GM19240 (cell line): ENCODE data around the gene GDF2.
A peak's percentile ranks its signal among the peaks of the same experiment; 100 is the strongest.

Experiments
- DNase-seq: peaks from one replicate; pipeline ENCODE4 v3.0.0; 2011; ENCODE audit warnings: low spot score; ENCODE audit not compliant: insufficient read length

The GDF2 gene

DNA sequence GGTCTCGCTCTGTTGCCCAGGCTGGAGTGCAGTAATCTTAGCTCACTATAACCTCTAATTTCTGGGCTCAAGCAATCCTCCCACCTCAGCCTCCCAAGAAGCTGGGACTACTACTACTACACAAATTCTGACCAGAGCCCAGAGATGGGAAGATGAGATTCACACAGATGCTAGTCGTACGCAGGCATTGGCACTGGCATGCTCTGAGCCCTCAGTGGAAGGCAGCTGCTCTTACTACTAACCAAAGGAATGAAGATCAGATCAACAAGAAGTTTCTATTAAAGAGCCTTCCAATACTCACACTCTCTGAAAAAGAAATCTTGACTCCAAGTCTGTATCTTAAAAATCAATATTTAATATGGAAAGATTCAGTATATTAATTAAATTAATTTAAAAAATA is 10.7 kb downstream of the GDF2 start:
- no peak for DNase-seq

DNA sequence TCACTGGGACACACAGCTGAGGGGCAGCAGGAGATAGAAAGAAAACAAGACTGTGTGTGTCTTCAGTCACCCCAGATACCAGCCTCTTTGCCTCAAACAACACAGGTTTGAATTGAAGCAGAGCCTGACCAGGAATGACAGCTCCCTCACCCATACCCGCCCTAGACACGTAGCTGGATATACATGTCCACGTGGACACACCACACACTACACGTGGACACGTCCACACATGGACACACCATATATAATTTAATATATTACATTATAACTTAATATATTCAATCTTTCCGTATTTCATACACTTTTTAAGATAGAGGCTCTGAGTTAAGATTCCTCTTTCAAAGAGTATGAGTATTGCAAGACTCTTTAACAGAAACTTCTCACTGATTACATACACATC is 11.3 kb downstream of the GDF2 start:
- no peak for DNase-seq

DNA sequence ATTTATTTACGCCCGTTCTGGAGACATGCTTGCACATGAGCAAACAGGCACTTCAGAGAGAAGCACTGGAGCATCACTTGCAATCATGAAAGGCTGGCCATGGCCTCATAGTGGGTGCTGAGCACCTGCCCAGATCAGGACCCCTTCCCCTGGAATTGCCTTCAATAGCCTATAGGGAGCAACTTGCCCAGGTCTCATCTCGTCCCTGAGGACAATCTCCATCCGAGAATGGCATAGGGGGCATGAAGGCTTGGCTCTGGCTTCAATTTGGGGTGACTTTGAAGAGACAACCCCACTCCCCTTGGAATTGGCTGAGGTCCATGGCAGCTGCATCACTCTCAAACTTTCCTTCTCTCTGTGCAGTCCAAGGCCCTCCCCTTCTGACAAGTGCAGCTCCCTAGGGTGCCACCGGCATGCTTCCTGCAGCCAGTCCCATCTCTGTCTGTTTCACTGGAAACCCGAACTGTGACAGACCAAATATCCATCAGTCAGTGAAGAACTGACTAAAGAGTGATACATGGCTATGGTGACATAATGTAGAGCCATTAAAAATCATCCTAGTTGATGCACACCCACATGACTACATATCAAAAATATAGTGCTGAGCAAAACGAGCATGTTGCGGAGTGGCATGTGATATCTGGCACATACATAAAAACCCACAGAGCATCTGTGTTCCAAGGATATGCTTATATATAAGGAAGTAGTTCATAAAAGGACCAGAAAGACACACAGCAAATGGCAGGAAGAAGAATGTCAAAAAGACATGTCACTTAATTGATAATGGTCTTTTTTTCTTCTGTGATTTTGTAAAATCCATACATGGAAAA is 12.4 kb downstream of the GDF2 start:
- no peak for DNase-seq

DNA sequence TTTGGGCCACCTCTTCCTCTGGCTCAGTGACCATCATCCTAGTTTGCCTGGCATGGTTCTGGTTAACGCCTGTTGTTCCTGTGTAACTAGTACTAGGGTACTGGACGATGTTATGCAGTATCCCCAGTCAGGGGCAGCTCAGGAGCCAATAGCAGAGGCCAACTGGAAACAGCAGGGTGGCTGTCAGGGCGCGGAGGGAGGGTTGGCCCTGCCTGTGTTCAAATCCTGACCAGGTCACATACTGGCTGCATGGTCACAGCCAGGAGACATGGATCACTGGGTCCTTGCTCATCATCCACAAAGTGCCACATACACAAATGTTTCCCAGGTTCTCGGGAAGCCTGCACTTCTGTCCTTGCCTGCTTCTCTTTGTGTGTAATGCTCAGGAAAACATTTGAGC is 13.7 kb downstream of the GDF2 start:
- no peak for DNase-seq

DNA sequence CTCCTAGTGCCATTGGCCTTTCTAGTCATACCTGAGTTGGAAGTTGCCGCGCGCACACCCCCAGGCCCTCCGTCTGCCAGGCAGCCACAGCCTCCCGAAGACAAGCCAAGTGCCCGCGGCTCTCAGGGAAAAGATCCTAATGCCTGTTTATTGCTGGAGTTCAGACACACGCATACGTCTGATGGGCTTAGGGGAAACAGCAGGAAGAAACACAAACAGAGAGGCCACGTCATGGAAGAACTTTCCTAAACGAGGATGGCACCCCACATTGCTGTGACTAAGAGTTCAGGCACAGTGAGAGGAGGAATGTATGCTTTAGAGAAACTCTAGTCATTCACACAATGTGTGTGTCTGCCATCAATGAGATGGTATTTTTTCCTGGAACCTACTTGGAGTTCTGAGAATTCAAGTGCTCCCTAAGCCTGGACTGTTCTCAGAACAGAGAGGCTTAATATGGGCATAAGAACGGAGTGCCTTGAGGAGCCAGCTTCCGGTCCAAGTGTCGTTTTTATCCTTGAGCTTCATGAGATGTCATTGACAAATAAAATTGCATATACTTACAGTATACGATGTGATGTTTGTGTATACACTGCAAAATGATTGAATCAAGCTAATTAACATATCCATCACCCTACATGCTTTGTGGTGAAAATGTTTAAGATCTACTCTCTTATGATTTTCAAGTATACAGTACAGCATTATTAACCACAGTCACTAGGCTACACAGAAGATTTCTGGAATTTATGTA is 14.3 kb downstream of the GDF2 start:
- DNase-seq = no peak

DNA sequence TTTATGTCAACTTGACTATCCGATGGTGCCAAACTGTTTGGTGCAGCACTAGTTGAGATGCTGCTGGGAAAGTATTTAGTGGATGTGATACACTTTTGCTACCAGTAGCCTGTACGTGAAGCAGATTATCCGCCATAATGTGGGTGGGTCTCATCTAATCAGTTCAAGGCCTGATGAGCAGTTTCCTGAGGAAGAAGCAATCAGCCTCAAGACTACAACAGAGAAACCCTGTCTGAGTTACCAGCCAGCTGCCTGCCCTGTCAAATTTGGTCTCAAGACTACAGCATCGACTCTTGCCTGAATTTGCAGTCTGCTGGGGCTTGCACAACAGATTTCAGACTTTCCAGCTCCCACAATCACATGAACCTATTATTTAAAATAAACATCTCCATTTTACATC is 15.1 kb downstream of the GDF2 start:
- DNase-seq = no peak

DNA sequence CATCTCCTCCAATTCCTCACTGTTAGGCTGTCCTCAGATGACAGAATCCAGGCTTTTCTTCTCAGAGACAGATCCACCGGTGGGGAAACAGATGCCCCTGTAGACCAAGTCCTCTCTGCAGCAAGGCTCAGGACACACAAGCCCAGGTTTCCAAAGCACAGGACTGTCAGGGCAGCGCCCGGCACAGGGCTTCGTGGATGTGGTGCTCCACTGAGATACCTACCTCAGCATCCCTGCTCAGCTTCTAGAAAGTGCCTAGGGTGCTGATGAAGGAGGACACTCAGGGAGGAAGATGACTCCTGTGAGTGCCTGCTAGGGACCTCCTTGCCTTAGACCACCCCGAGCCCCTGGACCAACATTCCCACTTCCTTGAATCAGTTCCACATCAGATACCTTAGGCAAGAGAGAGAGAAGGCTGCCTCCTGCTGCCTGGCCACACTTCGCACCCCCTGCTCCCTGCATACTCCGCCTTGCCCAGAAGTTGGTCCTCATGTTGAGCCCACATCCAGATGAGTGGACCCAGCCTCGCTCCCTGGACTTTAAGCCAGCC is 17.0 kb downstream of the GDF2 start:
- DNase-seq = no peak

DNA sequence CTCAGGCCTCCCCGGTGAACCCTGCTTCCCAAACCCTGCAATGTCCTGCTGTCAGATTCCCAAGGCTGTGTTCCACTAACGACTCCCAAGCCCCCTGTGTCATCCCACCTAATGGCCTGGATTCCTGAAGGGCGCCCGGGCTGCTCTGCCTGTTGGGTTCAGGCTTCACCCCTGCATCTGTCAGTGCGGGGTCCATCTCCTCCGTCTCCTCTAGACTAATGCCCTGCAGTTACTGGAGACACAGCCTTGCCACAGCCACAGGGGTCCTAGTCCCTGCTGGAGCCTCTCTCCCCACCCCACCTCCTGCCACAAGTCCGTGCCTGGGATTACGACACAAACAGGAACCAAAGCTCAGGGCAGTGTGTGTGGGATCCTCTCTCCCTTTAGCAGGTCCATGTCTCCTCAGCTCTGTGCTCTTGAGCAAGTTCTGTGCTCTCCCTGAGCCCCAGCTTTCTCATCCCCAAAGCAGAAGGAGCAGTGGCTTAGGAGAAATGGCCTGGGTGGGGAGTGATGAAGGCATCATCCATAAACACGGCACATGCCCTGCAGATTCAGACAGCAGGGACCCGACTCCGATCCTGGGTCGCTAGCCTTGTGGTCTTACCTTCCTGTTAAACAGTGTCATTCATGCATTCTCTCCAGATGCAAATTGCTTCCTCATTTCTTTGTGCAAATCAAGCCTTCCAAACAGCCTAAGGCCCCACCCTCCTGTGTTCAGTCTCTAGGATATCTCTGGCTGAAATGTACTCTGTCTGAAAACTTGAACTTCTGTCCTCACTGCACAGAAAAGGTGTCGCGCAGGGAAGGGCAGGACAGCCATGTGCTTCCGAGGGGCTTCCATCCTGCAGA is 17.7 kb downstream of the GDF2 start:
- no peak for DNase-seq

DNA sequence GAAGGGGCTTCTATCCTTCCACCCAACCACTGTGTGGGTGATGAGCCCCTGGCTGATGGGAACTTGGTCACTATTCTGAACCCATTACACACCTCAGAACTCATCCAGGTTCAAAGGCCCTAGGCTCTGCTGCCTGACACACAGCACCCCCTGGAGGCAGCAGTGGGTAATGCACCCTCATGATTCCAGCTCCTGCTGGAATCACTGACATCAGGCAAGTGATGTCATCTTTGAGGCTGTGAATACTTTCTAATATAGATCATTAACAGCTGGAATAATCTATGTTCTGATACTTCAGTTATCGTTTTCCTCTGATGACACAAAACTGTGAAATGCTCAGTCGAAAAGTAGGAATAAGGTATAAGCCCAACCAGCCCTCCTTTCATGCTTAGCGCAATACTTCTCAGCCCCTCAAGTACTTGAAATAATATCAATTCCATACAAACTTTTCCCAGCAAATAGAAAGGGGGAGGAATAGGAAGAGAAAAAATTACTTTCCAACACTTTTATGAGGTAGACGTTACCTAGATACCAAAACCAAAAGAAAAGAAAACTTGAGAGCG is 18.4 kb downstream of the GDF2 start:
- DNase-seq = peak; percentile 76

DNA sequence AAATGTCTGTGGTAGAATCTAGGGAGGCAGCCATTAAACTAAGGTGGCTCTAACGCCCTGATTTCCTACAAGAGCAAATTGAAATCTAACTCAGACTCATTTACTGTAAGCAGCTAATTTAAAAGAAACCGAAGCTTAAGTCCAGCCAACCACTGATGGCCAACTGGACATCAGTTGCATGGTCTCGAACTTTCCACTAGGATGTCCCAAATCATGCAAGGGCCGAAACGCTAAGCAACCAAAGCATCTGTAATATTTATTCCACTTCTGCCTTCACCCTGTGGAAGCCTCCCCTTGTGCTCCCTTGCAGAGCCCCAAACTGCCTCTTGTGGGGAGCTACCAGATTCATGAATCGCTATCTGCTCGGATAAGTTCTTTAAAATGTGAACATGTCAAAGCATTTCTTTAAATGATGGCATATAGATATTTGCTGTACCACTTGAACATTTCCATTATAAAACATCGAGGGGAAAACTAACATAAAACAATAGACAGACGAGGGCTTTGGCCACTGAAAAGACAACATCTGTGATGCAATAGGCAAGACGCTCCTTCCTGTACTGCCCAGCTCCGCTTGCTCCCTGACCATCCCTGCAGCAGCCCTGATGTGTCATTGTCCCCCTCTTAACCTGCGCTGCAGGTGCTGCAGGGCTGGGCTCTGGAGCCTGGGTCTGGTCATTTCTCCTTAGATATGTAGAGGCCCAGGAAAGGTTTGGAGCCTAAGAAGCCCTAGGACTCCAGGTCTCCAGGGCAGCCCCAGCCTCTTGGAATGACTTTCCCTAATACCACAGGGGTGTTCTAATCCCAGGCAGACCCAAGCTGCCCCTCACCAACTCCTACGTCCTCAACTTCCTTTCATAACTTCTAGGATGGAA is 23.0 kb downstream of the GDF2 start:
- DNase-seq = no peak

DNA sequence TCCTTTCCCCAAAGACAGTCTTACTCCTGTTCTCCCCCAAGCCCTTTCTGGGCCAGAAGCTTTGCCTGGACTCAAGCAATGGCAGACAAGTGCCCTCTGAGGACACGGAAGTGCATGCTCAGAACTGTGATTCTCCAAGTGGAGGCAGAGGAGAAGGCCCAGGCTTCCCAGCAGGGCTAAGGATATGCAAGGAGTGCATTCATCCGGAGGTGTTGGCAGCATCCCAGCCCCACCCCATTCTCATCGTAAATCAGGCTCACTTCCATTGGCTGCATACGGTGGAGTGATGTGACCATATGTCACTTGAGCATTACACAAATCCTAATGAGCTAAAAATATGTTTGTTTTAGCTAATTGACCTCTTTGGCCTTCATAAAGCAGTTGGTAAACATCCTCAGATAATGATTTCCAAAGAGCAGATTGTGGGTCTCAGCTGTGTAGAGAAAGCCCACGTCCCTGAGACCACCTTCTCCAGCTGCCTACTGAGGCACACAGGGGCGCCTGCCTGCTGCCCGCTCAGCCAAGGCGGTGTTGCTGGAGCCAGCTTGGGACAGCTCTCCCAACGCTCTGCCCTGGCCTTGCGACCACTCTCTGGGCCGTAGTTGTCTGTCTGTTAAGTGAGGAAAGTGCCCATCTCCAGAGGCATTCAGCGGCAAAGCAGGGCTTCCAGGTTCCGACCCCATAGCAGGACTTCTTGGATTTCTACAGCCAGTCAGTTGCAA is 24.5 kb downstream of the GDF2 start:
- DNase-seq = no peak

DNA sequence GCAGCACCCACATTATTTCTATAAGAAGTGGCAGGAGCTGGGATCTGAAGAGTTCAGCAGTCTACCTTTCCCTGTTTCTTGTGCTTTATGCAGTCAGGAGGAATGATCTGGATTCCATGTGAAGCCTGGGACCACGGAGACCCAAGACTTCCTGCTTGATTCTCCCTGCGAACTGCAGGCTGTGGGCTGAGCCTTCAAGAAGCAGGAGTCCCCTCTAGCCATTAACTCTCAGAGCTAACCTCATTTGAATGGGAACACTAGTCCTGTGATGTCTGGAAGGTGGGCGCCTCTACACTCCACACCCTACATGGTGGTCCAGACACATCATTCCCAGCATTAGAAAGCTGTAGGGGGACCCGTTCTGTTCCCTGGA is 25.0 kb downstream of the GDF2 start:
- DNase-seq = no peak

DNA sequence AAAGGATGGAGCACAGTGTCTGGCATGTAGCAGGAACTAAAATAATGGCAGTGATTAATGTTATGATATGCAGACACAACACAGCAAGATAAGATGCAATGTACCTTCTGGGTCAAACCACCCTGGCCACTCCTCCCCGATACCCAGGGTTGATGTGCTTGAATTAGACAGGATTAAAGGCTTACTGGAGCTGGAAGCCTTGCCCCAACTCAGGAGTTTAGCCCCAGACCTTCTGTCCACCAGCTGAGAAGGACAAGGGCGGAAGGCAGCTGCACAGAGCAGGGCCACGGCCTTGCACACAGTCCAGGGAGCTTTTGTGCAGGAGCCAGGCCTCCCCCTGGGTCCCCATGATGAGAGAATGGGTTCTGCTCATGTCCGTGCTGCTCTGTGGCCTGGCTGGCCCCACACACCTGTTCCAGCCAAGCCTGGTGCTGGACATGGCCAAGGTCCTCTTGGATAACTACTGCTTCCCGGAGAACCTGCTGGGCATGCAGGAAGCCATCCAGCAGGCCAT is 25.9 kb downstream of the GDF2 start, which contains the start of gene RBP3:
Gene RBP3, plus strand, starts transcription at position 226 of the 514 bp plus-strand sequence. Its CDS starts 122 bp downstream, at position 348.
- DNase-seq = no peak

DNA sequence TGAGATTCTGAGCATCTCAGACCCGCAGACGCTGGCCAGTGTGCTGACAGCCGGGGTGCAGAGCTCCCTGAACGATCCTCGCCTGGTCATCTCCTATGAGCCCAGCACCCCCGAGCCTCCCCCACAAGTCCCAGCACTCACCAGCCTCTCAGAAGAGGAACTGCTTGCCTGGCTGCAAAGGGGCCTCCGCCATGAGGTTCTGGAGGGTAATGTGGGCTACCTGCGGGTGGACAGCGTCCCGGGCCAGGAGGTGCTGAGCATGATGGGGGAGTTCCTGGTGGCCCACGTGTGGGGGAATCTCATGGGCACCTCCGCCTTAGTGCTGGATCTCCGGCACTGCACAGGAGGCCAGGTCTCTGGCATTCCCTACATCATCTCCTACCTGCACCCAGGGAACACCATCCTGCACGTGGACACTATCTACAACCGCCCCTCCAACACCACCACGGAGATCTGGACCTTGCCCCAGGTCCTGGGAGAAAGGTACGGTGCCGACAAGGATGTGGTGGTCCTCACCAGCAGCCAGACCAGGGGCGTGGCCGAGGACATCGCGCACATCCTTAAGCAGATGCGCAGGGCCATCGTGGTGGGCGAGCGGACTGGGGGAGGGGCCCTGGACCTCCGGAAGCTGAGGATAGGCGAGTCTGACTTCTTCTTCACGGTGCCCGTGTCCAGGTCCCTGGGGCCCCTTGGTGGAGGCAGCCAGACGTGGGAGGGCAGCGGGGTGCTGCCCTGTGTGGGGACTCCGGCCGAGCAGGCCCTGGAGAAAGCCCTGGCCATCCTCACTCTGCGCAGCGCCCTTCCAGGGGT is 26.6 kb downstream of the GDF2 start:
- DNase-seq = no peak

DNA sequence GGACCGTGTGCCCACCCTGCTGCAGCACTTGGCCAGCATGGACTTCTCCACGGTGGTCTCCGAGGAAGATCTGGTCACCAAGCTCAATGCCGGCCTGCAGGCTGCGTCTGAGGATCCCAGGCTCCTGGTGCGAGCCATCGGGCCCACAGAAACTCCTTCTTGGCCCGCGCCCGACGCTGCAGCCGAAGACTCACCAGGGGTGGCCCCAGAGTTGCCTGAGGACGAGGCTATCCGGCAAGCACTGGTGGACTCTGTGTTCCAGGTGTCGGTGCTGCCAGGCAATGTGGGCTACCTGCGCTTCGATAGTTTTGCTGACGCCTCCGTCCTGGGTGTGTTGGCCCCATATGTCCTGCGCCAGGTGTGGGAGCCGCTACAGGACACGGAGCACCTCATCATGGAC is 27.3 kb downstream of the GDF2 start:
- DNase-seq = no peak

DNA sequence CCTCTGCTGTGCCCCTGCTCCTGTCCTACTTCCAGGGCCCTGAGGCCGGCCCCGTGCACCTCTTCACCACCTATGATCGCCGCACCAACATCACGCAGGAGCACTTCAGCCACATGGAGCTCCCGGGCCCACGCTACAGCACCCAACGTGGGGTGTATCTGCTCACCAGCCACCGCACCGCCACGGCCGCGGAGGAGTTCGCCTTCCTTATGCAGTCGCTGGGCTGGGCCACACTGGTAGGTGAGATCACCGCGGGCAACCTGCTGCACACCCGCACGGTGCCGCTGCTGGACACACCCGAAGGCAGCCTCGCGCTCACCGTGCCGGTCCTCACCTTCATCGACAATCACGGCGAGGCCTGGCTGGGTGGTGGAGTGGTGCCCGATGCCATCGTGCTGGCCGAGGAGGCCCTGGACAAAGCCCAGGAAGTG is 27.7 kb downstream of the GDF2 start:
- DNase-seq = no peak

DNA sequence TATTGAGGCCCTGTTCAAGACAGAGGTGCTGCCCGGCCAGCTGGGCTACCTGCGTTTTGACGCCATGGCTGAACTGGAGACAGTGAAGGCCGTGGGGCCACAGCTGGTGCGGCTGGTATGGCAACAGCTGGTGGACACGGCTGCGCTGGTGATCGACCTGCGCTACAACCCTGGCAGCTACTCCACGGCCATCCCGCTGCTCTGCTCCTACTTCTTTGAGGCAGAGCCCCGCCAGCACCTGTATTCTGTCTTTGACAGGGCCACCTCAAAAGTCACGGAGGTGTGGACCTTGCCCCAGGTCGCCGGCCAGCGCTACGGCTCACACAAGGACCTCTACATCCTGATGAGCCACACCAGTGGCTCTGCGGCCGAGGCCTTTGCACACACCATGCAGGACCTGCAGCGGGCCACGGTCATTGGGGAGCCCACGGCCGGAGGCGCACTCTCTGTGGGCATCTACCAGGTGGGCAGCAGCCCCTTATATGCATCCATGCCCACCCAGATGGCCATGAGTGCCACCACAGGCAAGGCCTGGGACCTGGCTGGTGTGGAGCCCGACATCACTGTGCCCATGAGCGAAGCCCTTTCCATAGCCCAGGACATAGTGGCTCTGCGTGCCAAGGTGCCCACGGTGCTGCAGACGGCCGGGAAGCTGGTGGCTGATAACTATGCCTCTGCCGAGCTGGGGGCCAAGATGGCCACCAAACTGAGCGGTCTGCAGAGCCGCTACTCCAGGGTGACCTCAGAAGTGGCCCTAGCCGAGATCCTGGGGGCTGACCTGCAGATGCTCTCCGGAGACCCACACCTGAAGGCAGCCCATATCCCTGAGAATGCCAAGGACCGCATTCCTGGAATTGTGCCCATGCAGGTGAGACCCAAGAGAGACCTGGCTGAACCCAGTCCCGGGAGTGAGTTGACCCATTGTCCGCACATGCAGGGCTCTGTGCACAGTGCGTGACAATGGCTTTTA is 28.7 kb downstream of the GDF2 start:
- DNase-seq = no peak
